HG02759 (cell line): Measurements from ENCODE around the gene ERGIC1.

ENCODE experiments used
- ATAC-seq: cut with Tn5 transposase; IDR thresholded peaks from one replicate; pipeline ENCODE4 v1.9.1; 2021; ENCODE audit warnings: mild to moderate bottlenecking, moderate library complexity; ENCODE audit not compliant: unreplicated experiment

ERGIC1 gene

DNA sequence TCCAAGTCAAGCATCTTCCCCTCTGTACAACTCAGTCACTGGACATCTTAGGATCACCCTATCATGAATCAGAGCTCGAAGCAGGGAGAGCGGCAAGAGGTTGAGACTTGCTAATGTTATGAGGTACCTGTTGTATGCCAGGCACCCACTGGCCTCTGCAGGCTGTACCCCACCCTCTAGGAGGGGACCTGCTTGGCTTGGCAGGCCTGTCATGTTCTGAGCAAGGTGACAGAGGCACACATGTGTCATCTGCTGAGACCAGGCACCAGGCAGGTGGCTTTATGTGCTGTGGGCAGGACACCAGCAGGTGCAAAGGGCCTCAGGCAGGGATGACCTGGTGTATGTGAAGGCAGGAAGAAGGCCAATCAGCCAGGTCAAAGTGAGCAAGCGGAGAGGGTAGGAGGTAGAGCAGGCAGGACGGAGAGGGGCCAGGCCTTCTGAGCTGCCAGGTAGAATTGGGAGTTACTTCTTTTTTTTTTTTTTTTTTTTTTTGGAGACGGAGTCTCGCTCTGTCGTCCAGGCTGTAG lies 64.9 kb downstream of the ERGIC1 start:
- no peak for ATAC-seq

DNA sequence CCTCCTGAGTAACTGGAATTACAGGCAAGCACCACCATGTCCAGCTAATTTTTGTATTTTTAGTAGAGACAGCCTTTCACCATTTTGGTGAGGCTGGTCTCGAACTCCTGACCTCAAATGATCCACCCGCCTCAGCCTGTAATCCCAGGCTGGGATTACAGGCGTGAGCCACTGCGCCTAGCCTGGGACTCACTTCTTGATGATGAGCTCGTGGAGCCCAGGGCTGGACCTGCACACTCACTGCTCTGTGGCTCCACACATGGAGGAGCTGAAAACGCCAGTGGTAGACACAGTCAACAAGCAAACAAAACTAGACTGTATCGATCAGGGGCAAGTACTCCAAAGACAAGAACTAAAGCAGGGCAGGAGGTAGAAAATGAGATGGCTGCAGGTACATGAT lies 65.4 kb downstream of the ERGIC1 start:
- no peak for ATAC-seq

DNA sequence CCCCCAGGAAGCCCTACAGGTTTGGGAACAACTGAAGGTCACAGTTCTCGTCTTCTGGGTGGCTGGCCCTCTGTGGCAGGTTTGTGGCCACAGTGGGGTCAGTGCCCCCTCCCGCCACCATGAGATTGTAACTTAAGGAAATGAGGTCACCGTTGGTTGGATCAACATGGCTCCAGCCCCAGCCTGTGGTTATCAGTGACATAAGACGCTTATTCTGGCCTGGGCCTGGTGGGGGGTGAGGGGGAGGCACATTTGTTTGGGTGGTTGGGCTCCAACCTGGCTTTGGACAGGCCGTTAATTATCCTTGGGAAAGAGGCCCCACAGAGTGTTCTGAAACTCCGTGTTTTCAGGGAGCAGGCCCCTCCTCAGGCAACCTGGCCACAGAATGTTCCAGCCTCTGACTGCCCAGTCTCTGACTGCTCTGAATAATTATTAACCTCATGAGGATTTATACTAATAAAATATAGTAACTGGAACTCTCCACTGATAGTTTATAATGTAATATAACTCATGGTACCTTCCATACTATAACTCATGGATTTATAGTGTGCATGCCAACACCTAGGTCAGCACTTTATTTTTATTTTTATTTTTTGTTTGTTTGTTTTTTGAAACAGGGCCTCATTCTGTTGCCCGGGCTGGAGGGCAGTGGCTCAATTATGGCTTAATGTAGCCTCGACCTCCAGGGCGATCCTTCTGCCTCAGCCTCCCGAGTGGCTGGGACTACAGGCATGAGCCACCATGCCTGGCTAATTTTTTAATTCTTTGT lies 67.1 kb downstream of the ERGIC1 start:
- ATAC-seq = no peak

DNA sequence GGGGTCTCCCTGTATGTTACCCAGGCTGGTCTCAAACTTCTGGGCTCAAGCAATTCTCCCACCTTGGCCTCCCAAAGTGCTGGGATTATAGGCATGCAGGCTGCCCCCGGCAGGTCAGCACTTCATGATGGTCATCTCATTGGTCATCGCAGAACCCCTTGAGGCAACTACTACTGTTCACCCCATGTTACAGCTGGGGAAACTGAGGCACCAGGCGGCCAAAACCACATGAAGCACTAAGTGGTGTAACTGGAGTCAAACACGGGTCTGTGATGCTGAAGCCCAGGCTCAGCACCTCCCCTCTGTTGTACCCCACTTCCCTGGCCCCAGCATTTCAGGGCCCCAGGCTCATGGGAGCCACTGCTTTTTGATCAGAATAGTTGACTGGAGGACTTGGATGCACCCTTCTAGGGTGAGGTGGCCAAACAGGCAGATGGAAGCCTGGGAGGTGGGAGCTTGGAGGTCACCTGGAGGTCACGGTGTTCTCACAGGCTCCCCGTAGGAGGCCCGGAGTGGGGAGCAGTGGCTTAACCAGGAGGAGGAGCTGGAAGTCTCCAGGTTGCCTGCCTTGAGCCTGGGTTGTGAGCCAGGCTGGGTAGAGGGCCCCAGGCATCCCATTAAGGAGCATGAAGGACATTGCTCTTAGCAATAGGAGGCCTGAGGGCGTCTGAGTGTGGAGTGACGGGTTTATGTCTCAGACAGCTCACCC lies 67.9 kb downstream of the ERGIC1 start:
- no peak for ATAC-seq

DNA sequence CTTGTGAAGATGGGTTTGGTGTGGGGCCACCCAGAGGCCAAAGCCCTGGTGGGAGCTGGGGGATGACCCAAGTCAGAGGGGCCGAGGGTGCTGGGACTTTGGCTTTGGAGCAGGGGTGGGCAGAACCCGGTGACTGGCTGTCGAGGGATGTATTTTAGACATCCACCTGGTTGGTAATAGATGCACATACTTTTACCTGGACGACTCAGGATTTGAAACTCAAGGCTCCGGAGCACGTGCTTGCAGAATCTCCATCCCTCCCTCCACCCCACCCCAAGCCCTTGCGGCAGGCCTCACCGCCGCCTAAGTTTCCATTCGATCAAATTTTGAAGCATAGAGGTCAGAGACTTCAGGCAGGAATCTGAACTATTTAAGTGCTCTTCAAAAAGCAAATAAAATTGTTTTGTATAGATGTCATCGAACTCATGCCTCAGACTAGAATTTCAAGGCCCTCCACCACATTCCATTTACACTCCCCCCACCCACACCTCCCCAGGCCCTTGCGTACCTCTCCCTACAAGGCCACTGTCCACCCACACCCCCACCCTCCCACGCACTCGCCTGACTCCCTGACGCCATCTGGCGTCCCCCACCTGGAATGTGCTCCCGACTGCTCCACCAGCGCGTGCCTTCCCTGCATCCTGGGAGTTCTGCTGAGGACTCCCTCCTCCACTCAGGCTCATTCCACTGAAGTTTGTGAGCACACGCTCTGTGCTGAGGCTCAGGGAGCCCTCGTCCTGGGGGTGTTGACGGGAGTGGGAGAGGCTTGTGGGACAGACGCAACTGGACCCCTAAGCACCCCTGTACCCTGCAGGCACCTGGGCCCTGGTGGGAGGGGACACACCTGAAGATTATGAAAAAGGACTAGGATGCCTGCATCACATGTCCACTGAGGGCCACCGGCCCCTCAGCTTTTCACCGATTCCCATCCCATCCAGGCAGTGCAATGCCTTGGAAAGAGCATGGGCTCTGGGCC lies 68.7 kb downstream of the ERGIC1 start:
- ATAC-seq = no peak

DNA sequence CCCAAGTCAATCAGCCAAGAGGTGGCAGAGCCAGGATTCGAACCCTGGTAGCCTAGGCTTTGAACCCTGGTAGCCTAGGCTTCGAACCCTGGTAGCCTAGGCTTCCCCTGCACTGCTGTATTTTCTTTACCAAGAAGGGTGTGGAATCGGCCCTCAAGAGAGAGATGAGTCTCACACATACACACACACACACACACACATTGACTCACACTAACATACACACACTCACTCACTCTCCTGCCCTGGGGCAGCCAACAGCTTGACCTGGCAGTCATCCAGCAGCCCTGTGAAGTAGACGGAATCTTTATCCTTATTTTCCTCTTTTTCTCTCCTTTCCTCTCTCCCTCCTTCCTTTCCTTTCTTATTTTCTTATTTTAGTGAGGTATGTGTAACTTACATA lies 69.7 kb downstream of the ERGIC1 start:
- ATAC-seq = no peak

DNA sequence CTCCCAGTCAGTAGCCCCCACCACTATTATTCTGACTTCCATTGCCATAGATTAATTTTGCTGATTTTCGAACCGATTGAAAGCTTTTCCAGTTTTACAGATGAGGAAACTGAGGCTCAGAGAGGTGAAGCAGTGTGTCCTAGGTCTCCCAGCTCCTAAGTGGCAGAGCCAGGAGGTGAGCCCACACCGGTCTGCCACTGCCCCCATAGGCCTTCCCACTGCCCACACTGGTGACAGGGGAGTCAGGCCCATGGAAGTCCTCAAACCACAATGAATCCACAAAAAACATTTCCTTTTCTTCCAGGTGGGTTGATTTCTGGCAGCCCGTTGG lies 70.2 kb downstream of the ERGIC1 start:
- no peak for ATAC-seq

DNA sequence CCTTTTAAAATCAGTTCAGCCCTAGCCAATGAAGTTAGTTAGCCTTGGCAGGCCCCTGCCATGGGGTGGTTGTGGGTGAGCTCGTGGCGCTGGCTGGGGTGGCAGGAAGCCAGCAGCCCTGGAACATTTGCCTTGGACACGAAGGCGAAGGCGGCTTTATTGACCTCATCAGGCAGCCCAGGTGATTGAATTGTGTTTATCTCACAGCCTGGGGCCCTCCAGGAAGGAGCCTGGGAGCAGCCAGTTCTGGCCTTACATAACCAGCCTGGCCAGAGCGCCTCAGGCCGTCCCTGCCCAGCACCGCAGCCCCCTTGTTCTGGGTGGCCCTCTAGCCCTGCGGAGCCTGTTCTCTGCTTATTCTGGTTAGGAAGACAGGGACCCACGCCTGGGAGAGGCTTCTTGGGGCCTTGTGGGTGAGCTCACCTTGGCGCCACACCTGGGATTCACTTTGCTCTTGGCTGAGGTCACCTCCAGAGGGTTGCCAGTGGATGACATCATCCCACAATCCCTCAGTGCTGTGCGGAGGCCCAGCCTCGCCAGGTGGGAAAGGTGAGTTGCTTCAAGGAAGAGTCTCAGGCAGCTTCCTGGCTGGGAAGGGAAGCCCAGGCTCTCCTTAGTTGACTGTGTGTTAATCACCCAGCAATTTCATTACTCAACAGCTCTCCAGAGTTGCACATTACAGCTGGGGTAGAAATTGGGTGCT lies 70.7 kb downstream of the ERGIC1 start:
- no peak for ATAC-seq

DNA sequence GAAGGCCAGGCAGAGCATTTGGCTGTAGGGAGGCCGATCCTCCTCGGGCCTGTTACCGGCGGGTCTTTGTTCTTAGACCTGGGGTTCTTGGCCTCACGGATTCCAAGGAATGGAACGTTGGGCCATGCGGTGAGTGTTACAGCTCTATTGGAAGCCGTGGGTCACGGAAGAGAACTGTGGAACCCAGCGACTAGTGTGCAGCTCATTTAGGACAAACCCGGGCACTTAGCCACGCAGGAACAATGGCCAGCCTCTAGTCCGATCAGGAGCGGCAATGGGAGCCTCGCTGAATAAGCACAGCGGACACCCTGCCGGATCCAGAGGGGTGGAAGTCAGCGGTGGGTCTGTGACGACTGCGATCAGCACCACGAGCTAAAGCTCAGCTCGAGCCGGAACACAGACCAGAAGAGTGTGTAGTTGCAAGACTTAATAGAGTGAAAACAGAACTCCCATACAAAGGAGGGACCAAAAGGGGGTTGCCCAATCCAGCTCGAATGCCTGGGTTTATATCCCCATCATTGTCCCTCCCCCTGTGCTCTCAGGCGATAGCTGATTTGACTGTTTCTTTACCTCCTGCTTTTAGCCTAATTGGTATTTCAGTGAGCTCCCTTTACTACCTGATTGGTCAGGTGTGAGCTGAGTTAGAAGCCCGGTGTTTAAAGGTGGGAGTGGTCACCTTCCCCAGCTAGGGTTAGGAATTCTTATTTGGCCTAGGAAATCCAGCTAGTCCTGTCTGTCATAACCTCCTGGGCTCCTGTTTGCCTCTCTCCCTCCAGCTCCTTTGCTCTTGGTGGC lies 71.5 kb downstream of the ERGIC1 start:
- no peak for ATAC-seq

DNA sequence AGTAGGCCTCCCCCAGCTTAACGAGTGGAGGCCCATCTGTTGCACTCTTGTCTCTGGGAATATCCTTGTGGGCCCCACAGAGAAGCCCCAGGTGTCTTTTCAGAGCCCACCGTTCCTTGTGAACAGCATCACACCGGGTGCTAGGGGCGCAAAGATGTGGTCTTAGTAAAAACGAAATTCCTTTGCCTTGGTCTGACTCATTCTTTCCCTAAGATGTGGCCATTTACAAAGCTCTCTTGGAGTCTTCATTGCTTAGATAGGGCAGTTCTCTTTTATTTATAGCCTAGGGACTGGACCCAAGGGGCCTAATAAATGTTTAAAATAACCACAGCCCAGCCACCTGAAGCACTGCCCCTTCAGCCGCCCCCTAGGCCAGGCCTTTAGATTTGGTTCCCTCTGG lies 72.4 kb downstream of the ERGIC1 start:
- ATAC-seq = peak; percentile 58

DNA sequence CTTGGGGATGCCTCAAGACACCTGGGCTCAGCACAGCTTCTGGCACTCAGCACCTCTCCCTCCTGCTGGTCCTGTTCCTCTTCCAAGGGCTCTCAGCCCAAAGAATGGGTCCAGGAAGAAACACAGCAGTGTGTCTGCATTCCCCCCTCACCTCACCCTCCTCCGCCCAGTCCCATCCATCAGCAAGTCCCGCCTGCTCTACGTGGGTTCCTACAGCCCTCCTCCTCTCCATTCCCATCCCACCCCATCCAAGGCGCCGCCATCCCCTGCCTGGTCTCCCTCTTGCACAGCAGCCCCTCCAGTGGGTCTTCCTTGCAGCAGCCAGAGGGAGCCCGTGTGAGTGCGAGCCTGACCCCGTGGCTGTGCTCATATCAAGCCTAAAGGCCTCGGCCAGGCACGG lies 72.8 kb downstream of the ERGIC1 start:
- ATAC-seq = no peak

DNA sequence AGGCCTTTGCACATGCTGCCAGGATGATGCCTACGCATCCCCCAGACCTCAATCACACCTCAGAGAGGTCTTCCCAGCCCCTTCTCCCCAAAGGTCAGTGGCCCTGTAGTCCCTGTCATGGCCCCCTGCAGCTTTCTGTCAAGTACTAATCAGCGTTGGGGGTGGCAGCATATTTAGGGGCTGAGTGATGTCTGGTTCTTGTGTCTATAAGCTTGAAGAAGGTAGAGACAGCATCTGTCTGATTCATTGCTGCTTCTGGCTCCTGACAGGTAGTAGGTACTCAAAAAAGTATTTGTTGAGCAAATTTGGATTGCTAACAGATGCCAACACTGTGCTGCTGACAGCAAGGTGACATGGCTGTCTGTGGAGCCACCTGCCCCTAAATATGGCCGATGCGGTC lies 73.6 kb downstream of the ERGIC1 start:
- no peak for ATAC-seq

DNA sequence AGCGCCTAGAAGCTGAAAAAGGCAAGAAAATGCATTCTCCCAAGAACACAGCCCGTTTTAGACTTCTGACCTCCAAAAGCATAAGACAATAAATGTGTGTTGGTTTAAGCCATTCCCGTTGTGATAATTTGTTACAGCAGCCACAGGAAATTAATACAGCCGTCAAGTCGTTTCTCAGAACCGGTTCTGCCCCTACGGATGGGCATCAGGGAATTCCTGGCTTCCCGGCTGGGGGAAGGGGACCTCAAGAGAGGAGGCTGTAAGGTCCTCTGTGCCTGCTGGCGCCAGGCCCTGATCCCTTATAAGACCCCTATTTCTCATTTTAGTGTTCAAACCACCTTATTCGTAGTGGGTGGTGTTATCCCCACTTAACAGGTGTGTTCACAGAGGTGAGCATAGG lies 74.6 kb downstream of the ERGIC1 start:
- ATAC-seq = no peak

DNA sequence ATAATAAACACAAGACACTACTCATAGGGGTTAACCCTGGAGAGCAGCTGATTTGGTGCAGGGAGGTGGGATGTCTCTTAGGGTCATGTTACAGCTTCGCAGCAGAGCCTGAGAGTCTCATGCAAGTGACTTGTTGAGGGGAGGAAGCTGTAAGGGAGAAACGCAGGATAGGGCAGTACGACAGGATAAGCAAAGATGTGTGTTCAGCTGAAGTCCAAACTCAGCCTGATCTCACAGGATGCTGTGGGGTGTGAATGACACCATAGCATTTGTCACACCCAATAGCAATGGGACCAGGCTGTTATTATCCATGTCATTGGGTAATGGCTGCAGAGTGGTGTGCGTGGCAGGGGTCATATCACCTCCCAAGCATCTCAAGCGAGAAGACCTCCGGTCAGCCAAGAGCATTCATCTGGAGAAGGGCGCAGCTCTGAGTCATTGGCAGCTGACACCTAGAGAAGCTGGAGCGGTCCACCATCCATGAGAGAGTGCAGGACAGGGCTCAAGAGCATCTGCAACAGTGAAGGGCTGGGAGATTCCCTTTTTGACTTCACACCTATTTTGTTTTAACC lies 76.0 kb downstream of the ERGIC1 start:
- ATAC-seq = no peak

DNA sequence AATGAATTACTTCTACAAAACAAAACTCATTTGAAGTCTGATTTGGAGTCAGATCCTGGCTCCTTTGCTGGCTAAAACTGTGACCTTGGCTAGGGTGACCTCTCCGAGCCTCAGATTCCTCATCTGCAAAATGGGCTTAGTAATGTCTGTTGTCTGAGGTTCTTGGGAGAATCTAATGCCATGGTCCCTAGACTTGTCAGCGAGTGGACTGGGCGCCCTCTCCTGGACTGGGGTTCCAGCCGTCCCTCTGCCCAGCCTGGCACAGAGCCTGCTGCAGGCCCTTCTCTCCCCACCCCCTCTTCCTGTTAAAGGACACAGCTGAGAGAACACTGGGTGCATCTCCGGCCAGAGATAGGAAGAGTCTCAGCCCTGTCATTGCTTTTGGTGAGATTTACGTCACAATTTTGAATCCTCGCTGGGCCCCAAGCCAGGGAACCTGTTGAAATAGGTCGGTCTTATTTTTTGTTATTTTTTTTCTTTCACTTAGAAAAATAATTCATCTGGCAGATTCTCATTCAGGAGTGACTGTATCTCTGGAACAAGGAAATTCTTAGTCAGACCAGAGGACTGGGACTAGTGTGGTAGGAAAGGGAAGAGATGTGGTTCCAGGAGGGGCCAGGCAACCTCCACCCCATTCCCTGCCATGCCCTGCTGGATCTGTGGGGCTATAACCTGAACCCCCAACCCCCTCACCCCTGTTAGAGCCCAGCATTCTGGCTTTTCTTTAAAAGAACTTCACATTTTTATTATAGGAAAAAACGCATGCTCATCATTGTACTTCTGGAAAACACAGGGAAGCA lies 77.0 kb downstream of the ERGIC1 start:
- no peak for ATAC-seq

DNA sequence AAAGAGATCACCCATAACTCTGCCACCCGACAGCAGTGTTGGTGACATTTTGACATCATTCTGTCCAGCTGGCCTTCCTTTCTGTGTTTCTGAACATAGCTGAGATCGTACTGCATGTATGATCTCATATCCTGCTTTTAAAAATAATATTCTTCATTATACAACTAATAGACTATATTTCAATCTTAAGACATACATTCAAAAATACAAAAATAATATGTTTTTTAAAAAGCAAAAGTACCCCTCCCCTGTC lies 77.5 kb downstream of the ERGIC1 start:
- no peak for ATAC-seq

DNA sequence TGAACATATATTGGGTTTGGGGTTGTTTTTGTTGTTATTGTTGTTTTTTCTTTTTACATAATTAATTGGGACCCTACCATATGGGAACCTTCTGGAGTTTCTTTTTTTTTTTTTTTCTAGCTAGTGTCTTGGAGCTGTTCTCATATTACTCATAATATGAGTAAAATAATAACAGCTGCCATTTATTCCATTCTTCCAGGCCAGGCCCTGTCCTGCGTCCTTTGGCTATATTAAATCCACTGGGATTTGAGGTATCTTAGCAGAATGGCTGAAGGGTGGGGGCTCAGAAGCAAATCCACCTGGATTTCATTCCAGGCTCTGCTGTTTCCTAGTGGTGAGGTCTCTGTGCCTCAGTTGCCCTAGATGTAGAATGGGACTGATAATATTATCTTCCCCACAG lies 77.9 kb downstream of the ERGIC1 start:
- no peak for ATAC-seq

DNA sequence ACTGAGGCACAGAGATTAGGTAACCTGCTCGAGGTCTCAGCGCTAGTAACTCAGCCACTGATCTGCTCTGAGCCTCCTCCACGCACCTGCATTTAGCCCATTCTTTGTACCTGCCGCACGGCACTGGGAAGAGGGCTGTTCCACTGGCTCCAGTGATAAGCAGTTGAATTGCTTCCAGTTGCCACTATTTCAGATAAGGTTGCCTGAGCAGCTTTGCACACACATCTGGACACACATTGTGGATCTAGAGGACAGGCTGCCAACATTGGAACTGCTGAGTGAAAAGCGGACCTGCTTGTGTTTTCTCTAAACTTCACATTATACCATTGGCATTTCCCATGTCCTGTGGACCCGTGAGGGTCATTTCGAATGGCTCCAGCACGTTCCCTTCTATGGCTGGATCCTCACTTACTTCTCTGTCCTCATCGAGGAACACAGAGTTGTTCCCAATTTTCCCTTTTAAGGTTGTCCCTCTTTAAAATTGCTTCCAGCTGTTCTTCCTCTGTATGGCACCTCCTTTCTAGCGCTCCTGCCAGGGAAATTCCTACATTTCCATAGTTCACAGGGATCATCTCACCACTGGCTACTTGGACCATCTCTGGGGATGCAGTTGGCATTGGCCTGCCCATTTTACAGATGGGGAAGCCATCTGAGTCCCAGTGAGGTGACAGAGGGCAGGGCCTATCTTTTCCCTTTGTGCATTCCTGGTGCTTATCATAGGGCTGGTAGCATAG lies 79.2 kb downstream of the ERGIC1 start:
- ATAC-seq = no peak
